ELF-1 (cell line): ENCODE measurements around the gene STAC2.

Experiments
- DNase-seq: peaks from one replicate; pipeline ENCODE4 v3.0.0-alpha.2; 2016; ENCODE audit warnings: low read depth, low spot score

The STAC2 gene

DNA sequence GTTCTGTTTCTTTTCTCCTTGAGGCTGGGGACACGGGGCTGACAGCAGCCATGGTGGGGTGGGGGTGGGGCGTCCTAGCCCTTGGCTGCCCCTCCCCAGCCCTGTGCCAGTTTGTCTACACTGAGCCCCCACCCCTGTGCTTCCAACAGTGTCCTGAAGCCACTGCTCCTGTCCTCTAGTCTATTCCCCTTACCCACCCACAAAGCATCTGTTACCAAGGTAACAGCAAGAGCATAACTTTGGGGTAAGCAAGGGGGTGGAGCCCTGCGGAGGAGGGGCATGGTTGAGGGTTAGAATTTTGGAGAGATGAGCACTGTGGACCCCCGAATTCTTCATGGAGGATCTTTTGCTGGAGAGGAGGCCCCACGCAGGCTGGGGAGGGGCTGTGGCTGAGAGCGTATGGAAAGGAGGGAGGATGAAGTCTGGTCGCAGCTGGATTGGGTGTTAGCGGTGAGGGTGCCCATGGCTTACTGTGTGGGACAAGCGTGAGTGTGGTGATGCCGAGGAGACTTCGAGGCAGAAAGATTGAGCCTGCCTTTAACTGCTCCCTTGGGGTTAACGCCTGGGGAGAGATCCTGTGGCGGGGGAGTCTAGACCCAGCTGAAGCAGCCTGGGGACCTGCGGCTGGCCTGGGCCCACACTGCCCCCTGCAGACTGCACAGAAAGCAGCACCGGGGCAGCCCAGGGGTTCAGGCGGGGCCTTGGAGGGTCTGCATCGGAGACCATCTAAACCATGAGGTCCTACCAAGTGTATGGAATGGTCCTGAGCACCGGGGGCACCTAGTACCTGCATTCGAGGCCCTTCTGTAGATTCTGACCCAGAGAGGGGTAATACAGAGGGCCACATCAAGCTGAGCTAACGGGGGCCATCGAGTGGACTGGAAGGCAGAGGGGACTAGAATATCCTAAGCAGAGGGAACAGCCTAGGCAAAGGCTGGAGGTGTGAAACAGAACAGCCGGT lies 6.1 kb upstream of the STAC2 start:
- peak; percentile 69 for DNase-seq

DNA sequence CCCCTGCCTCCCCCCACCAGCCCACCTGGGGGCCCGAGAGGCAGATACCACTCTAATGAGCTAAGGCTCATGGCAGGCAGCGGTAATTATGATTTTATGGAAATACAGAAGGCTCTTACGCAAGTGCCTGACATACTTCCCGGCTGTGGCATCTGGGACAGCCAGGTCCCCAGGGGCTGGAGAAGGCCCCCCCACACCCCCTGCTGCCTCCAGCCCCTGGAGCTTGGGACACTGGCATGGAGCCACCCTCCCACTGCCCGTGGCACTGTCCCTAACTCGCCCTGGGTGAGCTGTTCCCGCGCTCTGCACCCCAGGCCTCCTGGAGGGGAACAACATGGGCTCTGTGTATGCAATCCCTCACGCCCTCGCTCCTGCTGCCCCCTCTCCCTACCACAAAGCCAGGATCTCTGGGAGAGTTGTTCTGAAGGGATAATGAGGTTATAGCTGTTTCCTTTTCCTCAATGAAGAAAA lies 5.4 kb upstream of the STAC2 start:
- no peak for DNase-seq

DNA sequence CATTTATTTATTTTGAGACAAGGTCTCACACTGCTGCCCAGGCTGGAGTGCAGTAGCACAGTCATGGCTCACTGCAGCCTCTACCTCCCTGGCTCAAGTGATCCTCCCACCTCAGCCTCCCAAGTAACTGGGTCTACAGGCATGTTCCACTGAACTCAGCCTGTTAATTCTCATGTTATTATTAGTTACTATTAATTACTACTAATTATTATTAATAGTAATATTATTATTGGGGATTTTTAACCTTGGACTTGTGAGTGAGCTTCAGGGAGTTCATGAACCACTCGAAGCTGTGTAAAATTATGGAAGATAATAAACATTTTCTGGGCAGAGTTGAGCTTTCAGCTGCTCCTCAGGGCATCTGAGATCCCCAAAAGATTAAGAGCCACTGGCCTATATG lies 4.6 kb upstream of the STAC2 start:
- DNase-seq: no peak

DNA sequence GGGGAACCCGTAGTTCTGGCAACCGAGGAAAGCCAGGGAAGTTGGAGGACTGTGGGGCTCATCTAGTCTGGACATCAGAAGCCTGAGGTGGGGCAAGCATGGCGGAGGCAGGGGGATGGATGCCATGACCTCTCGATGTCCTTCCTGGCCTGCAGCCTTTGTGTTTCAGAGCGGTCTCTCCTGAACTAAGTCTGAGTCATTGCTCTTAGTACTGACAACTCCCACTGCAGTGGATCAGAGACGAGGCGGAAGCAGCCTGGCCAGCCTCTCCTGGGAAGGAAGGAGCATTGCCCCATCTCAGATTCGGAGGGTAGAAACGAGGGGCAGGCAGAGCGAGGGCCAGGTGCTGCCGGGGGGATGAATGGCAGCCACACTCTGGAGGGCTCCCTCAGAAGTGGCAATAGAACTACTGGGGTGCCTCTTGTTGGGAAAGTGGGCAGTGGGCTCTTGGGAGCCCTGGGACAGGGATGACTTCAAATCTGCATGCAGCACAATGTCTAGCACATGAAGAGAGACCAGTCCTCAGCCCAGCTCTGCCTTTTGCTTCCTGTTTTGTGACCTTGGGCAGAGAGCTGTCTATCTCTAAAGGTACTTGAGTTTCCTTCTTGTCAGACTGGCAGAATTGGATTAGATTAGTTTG lies 3.6 kb upstream of the STAC2 start:
- no peak for DNase-seq

DNA sequence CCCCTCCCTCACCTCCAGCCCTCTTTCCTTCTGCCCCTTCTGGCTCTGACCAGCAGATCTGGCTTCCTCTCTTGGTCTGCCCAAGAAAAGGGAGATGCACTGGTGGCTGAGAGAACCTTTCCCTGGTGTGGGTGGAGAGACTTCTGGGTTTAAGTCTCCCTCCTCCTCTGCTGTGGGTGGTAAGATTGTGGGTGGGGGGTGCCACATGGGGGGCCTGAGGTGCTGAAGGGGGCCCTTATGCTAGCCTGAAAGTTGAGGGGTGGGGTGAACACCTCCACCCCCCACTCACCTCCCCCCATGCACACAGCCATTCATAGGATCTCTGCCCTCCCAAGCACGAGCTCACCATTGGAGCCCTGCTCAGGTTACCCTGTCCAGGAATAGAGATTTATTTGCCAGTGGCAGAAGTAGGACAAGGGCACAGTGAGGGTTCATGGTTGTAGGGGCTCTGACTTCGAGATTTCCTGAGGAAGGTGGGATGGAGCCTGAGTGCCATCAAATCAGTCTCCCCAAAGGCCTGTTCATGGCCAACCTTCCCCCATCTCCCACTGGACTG lies 1.7 kb upstream of the STAC2 start:
- DNase-seq: no peak

DNA sequence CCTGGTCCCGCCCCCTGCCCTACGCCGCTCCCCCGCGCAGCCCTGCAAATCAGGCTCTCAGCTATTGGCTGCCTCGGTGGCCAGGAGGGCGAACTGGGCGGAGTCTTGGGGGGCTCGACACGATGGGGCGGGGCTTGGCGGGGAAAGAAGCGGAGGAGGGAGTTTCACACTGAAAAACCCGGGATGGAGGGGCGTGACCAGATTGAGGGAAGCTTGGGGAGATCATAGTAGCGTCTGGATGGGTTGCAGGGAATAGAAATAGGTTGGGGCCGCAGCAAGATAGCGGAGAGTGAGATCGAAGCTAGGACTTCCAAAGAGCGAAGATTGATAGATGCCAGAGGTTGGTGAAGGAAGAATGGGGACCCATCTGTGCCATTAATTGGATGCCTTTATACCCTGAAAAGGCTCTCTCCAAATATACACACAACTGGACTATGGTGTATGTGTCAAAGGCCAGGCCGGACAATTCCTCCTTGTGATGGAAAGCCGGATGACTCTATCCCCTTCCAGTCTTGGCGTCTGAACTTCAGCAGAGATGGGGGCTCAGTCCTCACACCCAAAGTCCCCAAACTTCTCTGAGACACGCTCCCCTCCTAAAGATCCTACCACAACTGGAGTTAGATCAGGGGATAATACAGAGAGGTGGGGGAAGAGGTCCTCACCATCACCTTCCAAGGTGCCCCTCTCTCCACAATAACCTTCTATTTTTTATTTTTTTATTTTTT lies 376 bp upstream of the STAC2 start:
- DNase-seq: peak; percentile 88

DNA sequence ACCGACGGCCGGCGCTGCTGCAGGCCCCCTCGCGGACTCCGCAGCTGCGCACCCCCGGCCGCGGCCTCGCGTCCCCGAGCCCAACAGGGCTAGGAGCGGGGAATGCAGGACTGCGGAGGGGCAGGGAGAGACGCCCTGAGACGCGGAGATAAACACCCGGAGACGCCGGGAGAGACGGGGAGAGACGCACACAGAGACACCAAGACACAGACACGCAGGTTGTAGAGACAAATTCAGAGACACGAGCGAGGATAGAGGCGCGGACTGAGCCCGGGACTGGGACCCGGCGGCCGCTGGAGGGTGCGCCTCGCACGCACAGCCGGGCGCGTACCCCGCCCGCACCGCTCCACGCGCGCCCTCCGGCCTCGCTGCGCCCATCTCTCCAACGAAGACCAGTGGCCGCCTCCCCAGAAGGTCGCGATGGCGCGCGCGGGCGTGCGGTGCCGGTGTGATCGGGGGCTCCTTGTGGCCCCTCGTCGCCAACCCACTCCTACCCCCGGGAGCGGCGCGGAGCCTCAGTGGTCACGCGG lies 902 bp downstream of the STAC2 start:
- no peak for DNase-seq

DNA sequence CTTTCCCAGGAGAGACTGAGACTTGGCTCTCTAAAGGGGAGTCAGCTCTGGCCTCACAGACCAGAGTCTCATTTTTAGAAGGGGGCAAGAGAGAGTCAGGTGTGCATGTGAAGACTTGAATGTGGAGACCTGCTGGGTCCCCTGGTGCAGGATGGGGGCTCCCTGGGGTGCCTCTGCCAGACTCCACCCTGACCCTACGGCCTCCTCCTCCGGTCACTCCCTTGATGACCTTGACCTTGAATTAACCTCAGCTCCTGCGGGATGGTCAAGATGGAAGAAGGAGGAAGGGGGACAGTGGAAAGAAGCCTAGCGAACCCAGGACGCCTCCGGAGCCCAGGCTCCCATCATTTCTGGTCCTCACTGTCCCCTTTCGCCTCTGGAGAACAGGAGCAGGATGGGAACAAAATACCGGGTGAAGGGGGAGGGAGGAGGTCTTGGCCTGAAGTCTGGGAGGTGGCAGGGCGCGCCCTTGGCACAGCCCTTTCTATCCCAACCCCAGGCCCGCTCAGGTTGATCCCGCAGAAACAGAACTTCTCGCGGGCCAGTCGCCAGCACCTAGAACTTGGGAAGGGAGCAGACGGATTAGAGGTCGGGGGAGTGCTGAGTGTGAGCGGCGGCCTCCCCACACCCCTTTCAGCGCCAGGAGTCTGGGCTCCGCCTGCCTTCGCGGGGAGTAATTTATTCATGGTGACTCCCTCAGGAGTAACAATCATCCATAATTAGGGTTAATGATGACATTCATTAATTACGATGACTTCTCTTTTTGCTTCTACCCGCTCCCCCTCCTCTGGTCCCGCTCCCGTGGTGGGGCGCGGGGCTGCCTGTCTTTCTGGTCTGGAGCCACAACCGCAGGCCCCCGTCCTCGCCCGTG lies 1.6 kb downstream of the STAC2 start:
- DNase-seq: no peak

DNA sequence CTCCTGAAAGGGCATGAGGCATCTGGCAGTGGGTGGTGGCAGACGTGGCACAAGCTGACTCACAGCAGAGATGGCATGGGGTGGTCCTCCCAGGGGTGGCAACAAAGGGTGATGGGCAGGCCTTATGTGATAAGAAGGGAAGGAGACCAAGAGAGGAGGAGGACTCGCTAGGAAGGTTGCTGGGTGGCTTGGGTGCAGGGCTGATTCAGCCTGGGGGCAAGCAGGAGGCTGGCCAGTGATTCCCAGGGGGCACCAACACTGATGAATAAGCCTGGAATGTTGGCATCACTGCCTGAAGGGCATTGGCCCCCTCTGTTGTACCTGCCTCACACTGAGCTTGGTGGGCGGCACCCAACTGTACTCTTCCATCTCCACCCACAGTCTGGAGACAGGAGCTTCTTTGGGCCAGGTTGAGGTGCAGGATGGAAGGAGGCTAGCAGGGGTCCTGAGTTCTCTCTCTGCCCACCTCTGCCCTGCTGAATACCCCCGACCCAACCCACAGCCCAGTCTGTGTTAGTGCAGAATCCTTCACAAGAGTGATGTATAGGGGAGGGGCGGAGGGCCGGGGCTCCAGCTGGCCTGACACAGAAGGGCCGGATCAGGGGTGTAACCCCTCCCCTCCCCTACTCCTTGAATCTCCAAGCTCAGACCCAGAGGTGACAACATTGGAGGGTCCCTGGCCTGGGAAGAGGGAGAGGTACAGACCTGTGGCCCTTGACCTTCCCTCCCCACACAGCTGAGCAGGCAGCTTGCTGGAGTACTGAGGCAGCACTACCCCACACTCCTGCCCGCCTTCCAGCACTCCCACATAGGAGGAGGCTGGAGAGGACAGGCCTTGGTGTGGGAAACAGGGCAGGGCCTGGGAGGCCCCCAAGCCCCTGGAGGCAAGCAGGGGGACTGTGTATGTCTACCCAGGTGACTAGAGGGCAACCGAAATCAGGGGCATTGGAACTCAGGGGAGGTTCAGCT lies 2.6 kb downstream of the STAC2 start:
- no peak for DNase-seq

DNA sequence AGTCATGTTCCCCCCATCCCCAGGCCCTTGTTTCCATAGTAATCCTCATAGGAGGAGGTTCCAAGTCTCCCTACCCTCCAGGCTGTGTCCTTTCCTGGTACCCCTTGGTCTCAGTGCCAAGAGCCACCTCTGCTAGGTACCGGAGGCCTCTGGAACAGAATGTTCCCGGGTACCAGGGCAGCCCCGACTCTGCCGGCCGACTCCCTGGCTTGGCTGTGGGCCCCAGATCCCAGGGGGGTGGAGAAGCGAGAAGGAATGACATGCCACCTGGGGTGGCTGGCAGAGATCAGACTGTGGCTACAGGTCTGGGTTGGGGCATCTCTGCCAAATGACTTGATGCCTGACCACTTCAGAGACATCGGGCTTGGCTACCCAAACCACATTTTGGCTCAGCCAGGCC lies 3.6 kb downstream of the STAC2 start:
- DNase-seq: no peak

DNA sequence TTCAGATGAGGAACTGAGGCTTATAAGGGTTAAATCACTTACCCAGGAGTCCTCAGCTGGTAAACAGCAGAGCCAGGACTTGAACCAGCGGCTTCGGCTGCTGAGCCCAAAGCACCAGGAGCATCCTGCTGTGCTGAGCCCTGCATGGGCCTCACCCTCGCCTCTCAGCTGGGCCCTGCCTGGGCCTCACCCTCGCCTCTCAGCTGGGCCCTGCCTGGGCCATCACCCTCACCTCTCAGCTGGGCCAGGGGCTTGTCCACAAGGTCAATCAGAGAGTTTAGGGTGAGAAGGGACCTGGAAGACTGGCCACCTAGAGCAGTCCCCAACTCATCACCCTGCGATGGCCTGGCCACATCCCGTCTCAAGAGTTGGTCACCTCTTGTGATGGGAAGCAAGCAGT lies 4.2 kb downstream of the STAC2 start:
- no peak for DNase-seq

DNA sequence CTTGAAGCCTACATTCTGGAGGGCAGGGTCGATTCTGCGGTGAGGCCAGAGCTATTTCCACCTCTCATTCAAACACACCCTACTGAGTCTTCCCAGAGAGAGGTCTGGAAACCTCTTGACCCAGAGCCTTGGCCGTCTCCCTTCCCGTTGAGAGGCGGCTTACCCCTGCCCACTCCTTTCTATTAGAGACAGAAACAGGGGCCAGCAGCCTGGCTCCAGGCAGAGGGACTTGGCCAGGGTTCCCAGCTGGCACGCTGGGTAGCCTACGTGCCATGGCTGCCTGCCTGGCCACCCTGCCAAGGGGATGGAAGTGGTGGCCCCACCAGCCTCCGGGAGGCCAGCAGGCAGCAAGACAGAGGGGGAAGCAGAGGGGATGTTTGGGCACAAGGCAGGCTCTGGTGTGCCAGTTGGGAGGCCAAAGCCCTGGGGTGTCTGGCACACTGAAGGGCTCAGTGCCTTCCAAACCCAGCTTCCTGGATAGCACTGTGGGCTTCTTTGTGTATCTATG lies 6.0 kb downstream of the STAC2 start:
- no peak for DNase-seq

DNA sequence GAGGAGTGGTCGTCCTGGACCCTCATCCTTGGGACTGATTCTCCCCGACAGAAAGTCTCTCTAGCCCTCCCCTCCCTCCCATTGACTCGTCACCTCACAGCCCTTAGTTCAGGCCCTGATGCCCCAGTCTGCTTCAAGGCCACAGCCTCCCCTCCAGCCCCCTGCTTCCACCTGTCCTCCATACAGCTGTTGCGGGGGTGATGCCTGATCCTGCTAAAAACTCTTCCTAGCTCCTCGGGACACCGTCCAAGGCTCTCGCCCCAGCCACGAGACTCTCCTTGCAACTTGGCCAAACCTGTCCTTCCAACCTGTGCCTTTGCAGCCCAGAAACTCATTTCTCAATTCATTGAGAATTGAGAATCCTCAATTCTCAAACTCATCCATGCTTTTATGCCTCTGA lies 6.8 kb downstream of the STAC2 start:
- no peak for DNase-seq

DNA sequence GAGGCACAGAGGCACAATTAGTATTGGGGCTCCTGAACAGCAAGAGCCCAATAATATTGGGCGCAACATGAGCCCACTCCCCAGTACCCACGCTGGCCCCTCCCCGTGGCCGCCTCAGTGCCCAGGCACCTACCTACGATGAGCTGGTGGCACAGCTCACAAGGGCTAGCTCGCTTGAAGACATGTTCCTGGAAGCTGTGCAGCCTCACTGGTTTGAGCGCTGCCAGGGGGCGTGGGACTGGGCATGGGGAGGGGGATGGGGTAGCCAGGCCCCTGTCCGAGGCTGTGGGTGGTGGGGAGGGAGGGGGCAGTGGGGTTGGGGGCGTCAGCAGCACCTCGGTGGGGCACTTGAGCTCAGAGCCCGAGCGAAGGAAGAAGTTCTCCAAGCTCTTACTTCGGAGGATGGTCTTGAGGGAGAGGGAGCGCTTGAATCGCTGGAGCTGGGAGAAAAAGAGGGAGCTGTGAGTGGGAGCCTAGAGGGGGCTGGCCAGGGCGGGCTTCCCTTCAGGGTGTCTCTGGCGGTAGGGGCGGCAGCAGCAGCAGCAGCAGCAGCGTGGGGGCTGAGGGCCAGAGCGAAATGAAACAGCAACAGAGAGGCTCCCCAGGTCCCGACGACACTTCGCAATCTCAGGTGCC lies 7.9 kb downstream of the STAC2 start:
- DNase-seq: no peak

DNA sequence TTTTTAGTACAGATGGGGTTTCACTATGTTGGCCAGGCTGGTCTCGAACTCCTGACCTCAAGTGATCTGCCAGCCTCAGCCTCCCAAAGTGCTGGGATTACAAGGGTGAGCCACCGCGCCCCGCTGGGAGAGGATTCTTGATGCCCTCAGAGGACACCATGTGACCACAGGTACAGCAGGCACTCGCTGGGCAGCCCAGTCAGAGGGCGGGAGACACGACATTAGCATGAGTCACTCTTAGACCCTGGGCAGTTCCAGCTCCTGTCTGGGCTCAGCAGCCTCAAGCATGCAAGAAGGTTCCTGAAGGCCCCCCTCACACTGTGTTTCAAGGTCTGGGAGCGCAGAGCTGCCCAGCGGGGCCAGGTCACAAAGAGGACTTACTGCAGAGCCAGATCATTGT lies 11.9 kb downstream of the STAC2 start:
- no peak for DNase-seq

DNA sequence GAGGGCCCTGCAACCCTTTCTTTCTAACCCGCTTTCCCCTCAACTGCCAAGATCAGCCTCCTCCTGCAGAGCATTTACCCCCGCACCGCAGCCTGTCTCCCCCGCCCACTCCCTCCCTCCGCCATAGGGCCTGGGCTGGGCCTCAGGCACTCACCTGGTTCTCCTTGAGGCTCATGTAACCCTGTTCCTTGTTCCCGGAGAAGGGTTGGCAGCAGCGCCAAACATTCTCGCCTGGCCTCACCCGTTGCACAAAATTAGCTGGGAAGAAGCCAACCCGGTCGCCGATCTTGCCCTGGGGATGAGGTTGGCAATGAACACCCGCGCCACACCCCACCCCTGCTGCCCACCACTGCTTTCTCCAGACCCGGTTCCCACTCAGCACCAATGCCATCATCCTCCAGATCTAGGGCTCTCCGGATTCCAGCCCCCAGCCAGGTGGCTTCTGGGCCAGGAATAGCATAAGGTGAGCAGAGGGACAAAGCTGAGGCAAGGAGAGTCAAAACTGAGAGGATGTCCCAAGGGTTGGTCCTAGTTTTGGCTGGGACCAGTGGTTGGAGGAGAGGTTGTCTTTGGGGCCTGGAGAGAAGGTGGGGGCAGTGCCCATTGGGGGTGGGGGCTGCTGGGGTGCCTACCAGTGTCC lies 12.8 kb downstream of the STAC2 start:
- peak; percentile 32 for DNase-seq

DNA sequence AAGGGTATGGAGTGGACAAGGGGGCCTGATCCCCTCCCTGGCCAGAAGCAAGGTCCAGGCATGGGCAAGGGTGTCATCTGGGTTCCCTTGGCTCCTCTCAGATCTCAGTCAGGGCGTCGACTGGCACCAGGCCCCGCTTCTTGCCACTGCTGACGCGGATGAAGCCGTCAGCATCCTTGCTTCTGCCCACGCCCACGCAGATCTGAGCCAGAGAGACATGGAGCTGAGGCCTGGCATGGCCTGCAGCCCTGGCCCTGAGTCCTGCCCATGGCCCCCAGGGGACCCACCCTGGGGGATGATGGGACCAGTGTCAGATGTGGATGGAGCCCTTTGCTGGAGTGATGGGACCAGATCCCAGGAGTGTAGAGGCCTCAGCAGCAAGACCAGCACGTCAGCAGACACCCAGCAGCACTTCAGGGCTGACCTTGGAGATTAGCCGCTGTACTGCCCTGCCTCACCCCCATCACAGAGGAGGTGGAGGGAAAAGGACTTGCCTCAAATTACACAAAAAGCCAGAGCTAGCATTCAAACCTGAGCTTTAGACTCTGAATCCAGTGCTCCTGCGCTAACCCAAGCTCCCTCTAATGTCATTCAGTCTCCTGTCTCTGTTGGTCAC lies 13.4 kb downstream of the STAC2 start:
- DNase-seq: no peak

DNA sequence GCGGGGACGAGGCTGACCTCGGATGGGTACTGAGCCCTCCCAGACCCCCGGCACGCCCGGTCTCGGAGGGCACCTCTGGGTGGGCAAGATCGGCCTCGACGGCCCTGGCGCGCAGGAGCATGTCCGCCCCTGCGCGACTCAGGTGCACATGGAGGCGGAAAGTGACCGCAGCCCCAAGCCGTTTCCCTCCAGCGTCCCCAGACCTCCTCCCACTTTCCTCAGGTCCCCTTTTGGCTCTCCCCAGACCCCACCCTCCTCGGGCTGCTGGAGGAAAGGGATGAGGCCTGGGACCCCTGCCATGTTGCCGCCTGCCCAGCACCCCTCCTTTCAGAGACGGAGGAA lies 15.7 kb downstream of the STAC2 start:
- DNase-seq: no peak
